ENCODE results near the gene CYP26B1.

Gene CYP26B1

DNA sequence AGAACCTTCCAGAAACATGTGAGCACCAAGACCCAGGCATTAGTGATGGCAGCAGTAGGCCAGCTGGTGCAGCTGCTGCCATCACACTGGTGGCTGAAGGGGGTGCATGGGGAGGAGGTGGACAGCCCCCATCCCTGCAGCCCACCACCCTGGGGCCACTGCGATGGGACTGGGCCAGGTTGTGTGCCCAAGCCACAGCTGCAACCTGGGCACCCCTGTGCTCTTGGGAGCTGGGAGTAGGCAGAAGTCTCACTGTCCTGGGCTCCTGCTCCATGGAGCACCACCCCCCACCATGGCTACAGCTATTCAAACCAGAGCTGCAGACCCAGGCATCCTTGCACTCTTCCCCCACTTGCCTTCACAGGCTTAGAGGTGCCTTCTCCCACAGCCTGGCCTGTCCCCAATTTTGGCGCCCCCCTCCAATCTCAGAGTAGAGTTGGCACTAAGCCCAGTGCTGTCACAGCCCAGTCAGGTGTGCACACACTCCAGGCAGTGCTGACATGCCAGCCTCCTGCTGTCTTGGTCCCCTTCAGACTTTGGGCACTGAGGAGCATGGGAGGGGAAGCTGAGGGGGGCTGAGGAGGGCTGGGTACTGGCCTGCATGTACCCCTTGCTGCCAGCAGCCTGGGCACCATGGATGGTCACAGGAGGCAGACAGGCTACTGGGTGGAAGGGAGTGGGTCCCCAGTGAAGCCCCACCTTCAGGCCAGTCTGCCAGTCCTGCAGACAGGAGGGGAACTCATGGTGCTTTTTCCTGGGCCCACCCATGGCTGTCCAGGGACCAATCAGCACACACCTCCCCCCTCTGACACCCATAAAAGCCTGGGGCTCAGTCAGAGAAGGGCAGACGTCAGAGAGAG lies 67.1 kb downstream of the CYP26B1 start:
- DNase-seq: no peak

All from NCI-H1436 (cell line).